DMS153 (cell line): ENCODE results near the gene SSC5D.
A peak's percentile ranks its signal among the peaks of the same experiment; 100 is the strongest.

Experiments
- DNase-seq: peaks from one replicate; lab custom pipeline; 2025; lab: John Stamatoyannopoulos, UW

Gene SSC5D

DNA sequence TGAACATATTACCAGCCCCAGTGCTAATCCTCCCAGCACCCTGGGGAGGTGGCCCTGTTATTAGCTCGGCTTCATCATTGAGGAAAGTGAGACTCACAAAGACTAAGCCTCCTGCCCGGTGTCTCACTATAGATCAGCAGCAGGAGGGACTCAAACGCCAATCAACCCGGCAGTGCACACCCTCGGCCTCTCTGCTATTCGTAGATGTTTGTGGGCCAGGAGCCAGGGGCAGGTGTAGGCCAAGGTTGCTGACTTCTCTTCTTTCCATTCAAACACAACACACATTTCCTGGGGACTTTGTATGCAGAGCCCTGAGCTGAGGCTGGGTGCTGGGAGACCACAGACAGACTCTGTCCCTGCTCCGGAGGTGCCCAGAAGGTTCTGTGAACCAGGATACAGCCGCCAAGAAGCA, 66.5 kb downstream of the SSC5D start:
- peak; percentile 72 for DNase-seq

DNA sequence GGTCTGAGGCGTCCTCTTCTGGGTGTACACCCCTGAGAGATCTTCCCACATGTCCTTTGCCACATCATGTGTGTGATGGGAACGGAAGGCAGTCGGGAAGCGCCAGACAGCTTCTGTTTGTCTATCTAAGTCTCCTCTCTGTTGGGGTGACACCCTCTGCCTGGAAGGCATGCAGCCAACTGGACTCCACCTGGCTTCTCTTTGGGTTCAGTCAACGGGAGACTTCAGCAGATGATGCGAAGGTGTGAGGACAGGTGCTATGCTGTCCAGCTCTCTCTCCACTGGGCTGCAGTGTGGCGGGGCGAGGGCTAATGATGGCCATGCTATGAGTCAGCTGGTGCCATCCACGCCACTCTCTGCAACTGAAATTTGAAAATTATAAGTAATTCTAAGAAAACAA, 71.4 kb downstream of the SSC5D start:
- no peak for DNase-seq

DNA sequence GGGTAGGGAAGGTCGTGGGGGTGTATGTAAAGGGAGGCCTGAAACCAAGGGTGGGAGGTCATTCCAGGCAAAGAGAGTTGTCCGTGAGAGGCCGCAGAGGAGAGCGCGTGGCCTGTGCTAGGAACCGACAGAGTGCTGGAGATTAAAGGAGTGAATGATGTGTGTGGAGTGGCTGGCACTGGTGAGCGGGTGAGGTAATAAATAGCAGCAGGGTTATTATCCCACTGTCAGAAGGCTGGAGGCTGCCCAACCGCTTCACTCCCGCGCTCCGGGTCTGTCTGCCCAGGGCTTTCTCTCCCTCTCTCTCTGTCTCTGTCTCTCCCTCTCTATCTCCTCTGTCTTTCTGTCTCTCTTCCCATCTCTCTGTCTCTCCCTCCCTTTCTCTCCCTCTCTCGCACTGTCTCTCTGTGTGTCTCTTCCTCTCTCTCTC, 75.0 kb downstream of the SSC5D start:
- DNase-seq, result peak; percentile 17

DNA sequence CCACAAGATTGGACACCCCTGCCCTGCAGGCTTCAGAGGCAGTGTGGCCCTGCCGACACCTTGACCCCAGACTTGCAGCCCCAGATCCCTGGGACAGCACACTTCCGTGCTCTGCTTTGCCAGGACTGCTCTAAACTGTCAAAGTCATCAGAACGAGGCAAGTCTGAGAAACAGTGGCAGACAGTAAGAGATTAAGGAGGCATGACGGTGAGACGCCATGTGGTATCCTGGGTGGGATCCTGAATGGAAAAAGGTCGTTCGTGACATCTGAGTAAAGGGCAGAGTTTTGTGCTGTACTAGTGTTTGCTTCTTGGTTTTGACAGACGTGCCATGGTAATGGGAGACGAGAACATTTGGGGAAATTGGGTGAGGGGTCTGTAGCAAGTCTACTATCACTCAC, 78.6 kb downstream of the SSC5D start:
- DNase-seq, result no peak

DNA sequence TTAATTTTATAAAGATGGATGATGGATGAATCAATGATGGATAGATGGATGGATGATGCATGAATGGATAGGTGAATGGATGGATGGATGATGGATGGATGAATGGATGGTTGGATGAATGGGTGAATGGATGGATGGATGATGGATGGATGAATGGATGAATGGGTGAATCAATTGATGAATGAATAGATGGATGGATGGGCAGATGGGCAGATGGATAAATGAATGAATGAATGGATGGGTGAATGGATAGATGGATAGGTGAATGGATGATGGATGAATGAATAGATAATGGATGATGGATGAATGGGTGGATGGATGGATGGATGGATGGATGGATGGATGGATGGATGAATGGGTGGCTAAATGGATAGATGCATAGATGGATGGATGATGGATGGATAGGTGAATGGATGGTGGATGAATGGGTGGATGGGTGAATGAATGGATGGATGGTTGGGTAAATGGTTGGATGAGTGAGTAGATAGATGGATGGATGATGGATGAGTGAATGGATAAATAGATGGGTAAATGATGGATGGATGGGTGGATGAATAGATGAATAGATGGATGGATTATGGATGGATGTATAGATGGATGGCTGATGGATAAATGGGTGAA, 79.6 kb downstream of the SSC5D start:
- no peak for DNase-seq
